Measurements from ENCODE around the gene PPP4R3C. TPM values are rescaled to one million over a fixed set of nuclear protein-coding genes. Genes with fewer than 3 reads are reported as not detected.

The PPP4R3C gene
- total and polyA plus RNA-seq, 2 of the 4 experiments (the other 2 are of a cell fraction): not detected

DNA sequence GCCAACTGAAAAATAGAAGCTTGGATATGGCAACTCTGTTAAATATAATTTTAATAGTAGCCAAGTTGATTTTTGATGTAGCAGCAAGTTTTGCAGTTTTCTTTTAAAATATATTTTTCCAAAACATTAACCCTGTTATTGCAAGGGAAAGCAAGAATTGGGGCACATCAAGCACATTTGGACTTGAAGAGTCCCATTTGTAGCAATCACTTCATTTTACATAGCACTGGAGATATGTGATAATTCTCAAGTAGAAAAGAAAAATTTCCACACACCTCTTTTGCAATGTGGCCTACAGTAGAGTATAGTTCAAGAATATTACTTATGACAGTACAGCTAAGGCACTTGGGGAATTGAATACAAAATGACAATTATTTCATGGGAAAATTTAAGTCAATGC, 1.9 kb upstream of the PPP4R3C start:
- H3K27me3 ChIP-seq (ENCODE audit: control insufficient read depth, insufficient read depth, low read length): no peaks in the 10 kb centered on the region
- H4K20me1 ChIP-seq (ENCODE audit: insufficient read depth, low read length): no peaks in the 10 kb centered on the region
- H3K36me3 ChIP-seq (ENCODE audit: control insufficient read depth, insufficient read depth, low read length): no peaks in the 10 kb centered on the region
- DNase-seq: no peak
- no peak overlapping the region for H4K8ac ChIP-seq (ENCODE audit: low read depth in 2 of 2, low read length in 2 of 2)
- H4K5ac ChIP-seq (ENCODE audit: low read depth, low read length): no peak overlapping the region
- no peak overlapping the region for H3K27ac ChIP-seq (ENCODE audit: insufficient read depth, low read length)
- H3K4ac ChIP-seq (ENCODE audit: low read depth, low read length): no peak overlapping the region
- ChIA-PET POLR2A (ENCODE audit: unreplicated experiment) (no interaction called here), CTCF (no interaction called here)
- intact Hi-C loops (cut with micrococcal nuclease): no loop called here
- H3K14ac ChIP-seq (replicated peaks; ENCODE audit: low read depth, low read length): no peak overlapping the region
- no peaks in the 10 kb centered on the region for H3K9me3 ChIP-seq (ENCODE audit: control insufficient read depth, insufficient read depth, low read length)
- no TSS peak for BruUV-seq (replicated peaks)
- H2AK5ac ChIP-seq (ENCODE audit: low read depth, low read length): no peak overlapping the region
- no peak overlapping the region for H2AK9ac ChIP-seq (replicated peaks; ENCODE audit: low read depth, low read length, poor library complexity)
- no peak overlapping the region for H2AFZ ChIP-seq (replicated peaks; ENCODE audit: low read length, poor library complexity)
- H3K4me2 ChIP-seq (ENCODE audit: low read depth, low read length): no peak overlapping the region
- no peak for ATAC-seq (ENCODE audit: low read depth)
- dilution Hi-C loops (cut with HindIII; ENCODE audit: low sequenced_read_pairs, unreplicated experiment): no loop called here
- no peak overlapping the region for H2BK15ac ChIP-seq (ENCODE audit: low read depth, low read length)
- no peak overlapping the region for H2BK20ac ChIP-seq (ENCODE audit: low read depth, low read length)
- H3K9ac ChIP-seq (ENCODE audit: low read depth, low read length): no peak overlapping the region
- H2BK120ac ChIP-seq (ENCODE audit: low read depth, low read length): no peak overlapping the region
- H3K4me1 ChIP-seq (ENCODE audit: control insufficient read depth, insufficient read depth, low read length): no peaks in the 10 kb centered on the region
- in situ Hi-C loops (cut with MboI; ENCODE audit: low sequenced_read_pairs): no loop called here
- no peak overlapping the region for H3K56ac ChIP-seq (ENCODE audit: extremely low read depth, insufficient read depth, low read length)
- no peak overlapping the region for H4K91ac ChIP-seq (ENCODE audit: insufficient read depth, low read depth, low read length)
- no peak overlapping the region for H2BK5ac ChIP-seq (ENCODE audit: low read depth, low read length, poor library complexity, severe bottlenecking)
- TF ChIP-seq NFE2L2 (IDR thresholded peaks at IDR 0.05; ENCODE audit: low read depth, low read length) (no peak), MXI1 (IDR thresholded peaks at IDR 0.05; ENCODE audit: borderline replicate concordance, low read depth, low read length) (no peak), USF2 (IDR thresholded peaks at IDR 0.05; ENCODE audit: low read depth, low read length) (no peak), MAFK (IDR thresholded peaks at IDR 0.05; ENCODE audit: low read depth, low read length) (no peak), CEBPB (IDR thresholded peaks at IDR 0.05; ENCODE audit: low read depth, low read length) (no peak), RFX5 (IDR thresholded peaks at IDR 0.05; ENCODE audit: low read depth, low read length) (no peak), CHD1 (IDR thresholded peaks at IDR 0.05; ENCODE audit: low read depth, low read length) (no peak), FOS (IDR thresholded peaks at IDR 0.05; ENCODE audit: low read depth, low read length) (no peak), SMC3 (IDR thresholded peaks at IDR 0.05; ENCODE audit: low read depth, low read length) (no peak), BHLHE40 (IDR thresholded peaks at IDR 0.05; ENCODE audit: low read depth, low read length) (no peak), POLR2A (IDR thresholded peaks at IDR 0.05; ENCODE audit: low read depth, low read length) (no peak), MAZ (IDR thresholded peaks at IDR 0.05; ENCODE audit: borderline replicate concordance, low read depth, low read length) (no peak), RCOR1 (IDR thresholded peaks at IDR 0.05; ENCODE audit: insufficient replicate concordance, low read length) (no peak), RAD21 (IDR thresholded peaks at IDR 0.05; ENCODE audit: low read length) (no peak)
- TF ChIP-seq, protein P1, sequence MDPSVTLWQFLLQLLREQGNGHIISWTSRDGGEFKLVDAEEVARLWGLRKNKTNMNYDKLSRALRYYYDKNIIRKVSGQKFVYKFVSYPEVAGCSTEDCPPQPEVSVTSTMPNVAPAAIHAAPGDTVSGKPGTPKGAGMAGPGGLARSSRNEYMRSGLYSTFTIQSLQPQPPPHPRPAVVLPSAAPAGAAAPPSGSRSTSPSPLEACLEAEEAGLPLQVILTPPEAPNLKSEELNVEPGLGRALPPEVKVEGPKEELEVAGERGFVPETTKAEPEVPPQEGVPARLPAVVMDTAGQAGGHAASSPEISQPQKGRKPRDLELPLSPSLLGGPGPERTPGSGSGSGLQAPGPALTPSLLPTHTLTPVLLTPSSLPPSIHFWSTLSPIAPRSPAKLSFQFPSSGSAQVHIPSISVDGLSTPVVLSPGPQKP (IDR thresholded peaks at IDR 0.05; ENCODE audit: borderline replicate concordance, low read depth, low read length): no peak
- TF ChIP-seq, protein P2, sequence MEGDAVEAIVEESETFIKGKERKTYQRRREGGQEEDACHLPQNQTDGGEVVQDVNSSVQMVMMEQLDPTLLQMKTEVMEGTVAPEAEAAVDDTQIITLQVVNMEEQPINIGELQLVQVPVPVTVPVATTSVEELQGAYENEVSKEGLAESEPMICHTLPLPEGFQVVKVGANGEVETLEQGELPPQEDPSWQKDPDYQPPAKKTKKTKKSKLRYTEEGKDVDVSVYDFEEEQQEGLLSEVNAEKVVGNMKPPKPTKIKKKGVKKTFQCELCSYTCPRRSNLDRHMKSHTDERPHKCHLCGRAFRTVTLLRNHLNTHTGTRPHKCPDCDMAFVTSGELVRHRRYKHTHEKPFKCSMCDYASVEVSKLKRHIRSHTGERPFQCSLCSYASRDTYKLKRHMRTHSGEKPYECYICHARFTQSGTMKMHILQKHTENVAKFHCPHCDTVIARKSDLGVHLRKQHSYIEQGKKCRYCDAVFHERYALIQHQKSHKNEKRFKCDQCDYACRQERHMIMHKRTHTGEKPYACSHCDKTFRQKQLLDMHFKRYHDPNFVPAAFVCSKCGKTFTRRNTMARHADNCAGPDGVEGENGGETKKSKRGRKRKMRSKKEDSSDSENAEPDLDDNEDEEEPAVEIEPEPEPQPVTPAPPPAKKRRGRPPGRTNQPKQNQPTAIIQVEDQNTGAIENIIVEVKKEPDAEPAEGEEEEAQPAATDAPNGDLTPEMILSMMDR (conservative IDR thresholded peaks at IDR 0.05; ENCODE audit: low read depth, low read length): no peak
- H3K18ac ChIP-seq (ENCODE audit: low read depth, low read length): no peak overlapping the region
- H3K4me3 ChIP-seq (ENCODE audit: insufficient read depth, low read depth, low read length): no peak overlapping the region
- H3K9me1 ChIP-seq (ENCODE audit: insufficient read depth, low read length): no peaks in the 10 kb centered on the region
- no peak overlapping the region for H3K23ac ChIP-seq (ENCODE audit: low read depth, low read length)
- H3K79me1 ChIP-seq (ENCODE audit: low read depth in 1 of 2, low read length in 2 of 2): no peaks in the 10 kb centered on the region
